ENCODE results near the gene CCDC51. TPM values are rescaled to one million over a fixed set of nuclear protein-coding genes. Genes with fewer than 3 reads are reported as not detected.
A peak's percentile ranks its signal among the peaks of the same experiment; 100 is the strongest.

Gene CCDC51
- total and polyA plus RNA-seq, 2 donors (not counting 1 experiment from before 2014, with no cell fraction given): 5.0 to 5.9 TPM

GRCh38 chr3:48406443-48407431 is 33.2 kb downstream of the CCDC51 start:
- Mint-ChIP-seq H3K9me3 (ENCODE audit: insufficient read depth) (no peaks in the 10 kb centered on the region), H3K27me3 (no peaks in the 10 kb centered on the region), H3K4me3 (no peak overlapping the region), H3K27ac (no peak overlapping the region), H3K4me1 (no peaks in the 10 kb centered on the region)
- H3K9me3 ChIP-seq (ENCODE audit: control extremely low read depth in 1 of 3, control insufficient read depth in 2 of 3, insufficient read depth in 1 of 3, low read length in 2 of 3): no peaks in the 10 kb centered on the region
- H3K79me2 ChIP-seq (ENCODE audit: control insufficient read depth, insufficient read depth, low read length): no peaks in the 10 kb centered on the region
- no peak overlapping the region for H3K4me2 ChIP-seq (replicated peaks; ENCODE audit: low read depth, low read length, poor library complexity, severe bottlenecking)
- H3K4me3 ChIP-seq (ENCODE audit: control extremely low read depth in 1 of 5, extremely low read depth in 1 of 5, insufficient read depth in 1 of 5, low read depth in 2 of 5, low read length in 4 of 5): no peak overlapping the region
- ChIA-PET CTCF (interaction anchor here (1.1 to 2.0 kb wide), 4 partner anchors 30 to 142 kb away, joined by 3 to 11 read pairs (median 5); no protein-coding TSS in a partner anchor), POLR2A (no interaction called here)
- no peak for TF ChIP-seq CTCF (IDR thresholded peaks at IDR 0.05)
- no peak for TF ChIP-seq EZH2 (IDR thresholded peaks at IDR 0.05; ENCODE audit: borderline replicate concordance, insufficient read depth, low read depth, low read length, poor library complexity, severe bottlenecking)
- 85% methylated on average over 14 of the region's 18 CpGs for WGBS (ENCODE audit: insufficient coverage)
- no peak overlapping the region for H3K27ac ChIP-seq (ENCODE audit: low read length in 2 of 2)
- no peaks in the 10 kb centered on the region for H3K27me3 ChIP-seq (replicated peaks in 1 of 4; ENCODE audit: control extremely low read depth in 1 of 4, control insufficient read depth in 3 of 4, insufficient read depth in 4 of 4, low read length in 3 of 4)
- no peak for ATAC-seq (ENCODE audit: low read depth)
- H2AFZ ChIP-seq (ENCODE audit: insufficient read depth, low read depth, low read length, poor library complexity, severe bottlenecking): no peak overlapping the region
- peak; percentile 2 for DNase-seq
- no peak overlapping the region for H3K9ac ChIP-seq (ENCODE audit: low read length)
- H3K4me1 ChIP-seq (ENCODE audit: control insufficient read depth in 2 of 2, insufficient read depth in 2 of 2, low read length in 2 of 2): no peaks in the 10 kb centered on the region
- no peaks in the 10 kb centered on the region for H3K36me3 ChIP-seq (replicated peaks in 1 of 2; ENCODE audit: control extremely low read depth in 1 of 2, control insufficient read depth in 1 of 2, extremely low read depth in 1 of 2, insufficient read depth in 2 of 2, low read length in 1 of 2)
- intact Hi-C loops (cut with micrococcal nuclease): no loop called here
- no peaks in the 10 kb centered on the region for H4K20me1 ChIP-seq (ENCODE audit: control insufficient read depth, insufficient read depth, low read length, poor library complexity, severe bottlenecking)

- no peak overlapping the region for H3K27ac Mint-ChIP-seq
- CTCF ChIA-PET: interaction anchor here (2.0 to 8.0 kb wide), 2 partner anchors 29 to 30 kb away, joined by 11 to 330 read pairs; partner anchors contain the start of genes CCDC51, PLXNB1 and TMA7
- H3K27ac ChIP-seq (ENCODE audit: low read length in 2 of 2): no peak overlapping the region
Observed at GRCh38 chr3:48405971-48406370, 33.9 kb downstream of the CCDC51 start.

More at GRCh38 chr3:48405971-48406370, 33.9 kb downstream of the CCDC51 start:
- H3K9me3 Mint-ChIP-seq (ENCODE audit: insufficient read depth): no peaks in the 10 kb centered on the region
- no peak overlapping the region for H3K4me2 ChIP-seq (replicated peaks; ENCODE audit: low read depth, low read length, poor library complexity, severe bottlenecking)
- H3K4me3 ChIP-seq (ENCODE audit: control extremely low read depth in 1 of 5, extremely low read depth in 1 of 5, insufficient read depth in 1 of 5, low read depth in 2 of 5, low read length in 4 of 5): no peak overlapping the region
- H3K27me3 Mint-ChIP-seq: no peaks in the 10 kb centered on the region
- no peaks in the 10 kb centered on the region for H3K4me1 ChIP-seq (ENCODE audit: control insufficient read depth in 2 of 2, insufficient read depth in 2 of 2, low read length in 2 of 2)
- no peaks in the 10 kb centered on the region for H3K36me3 ChIP-seq (replicated peaks in 1 of 2; ENCODE audit: control extremely low read depth in 1 of 2, control insufficient read depth in 1 of 2, extremely low read depth in 1 of 2, insufficient read depth in 2 of 2, low read length in 1 of 2)
- no peak overlapping the region for H3K9ac ChIP-seq (ENCODE audit: low read length)
- TF ChIP-seq CTCF (IDR thresholded peaks at IDR 0.05) (no peak), EZH2 (IDR thresholded peaks at IDR 0.05; ENCODE audit: borderline replicate concordance, insufficient read depth, low read depth, low read length, poor library complexity, severe bottlenecking) (no peak)
- H4K20me1 ChIP-seq (ENCODE audit: control insufficient read depth, insufficient read depth, low read length, poor library complexity, severe bottlenecking): no peaks in the 10 kb centered on the region
- POLR2A ChIA-PET: no interaction called here
- no peaks in the 10 kb centered on the region for H3K4me1 Mint-ChIP-seq
- ATAC-seq (ENCODE audit: low read depth) (no peak), DNase-seq (peak; percentile 3)
- intact Hi-C loops (cut with micrococcal nuclease): no loop called here
- H3K9me3 ChIP-seq (ENCODE audit: control extremely low read depth in 1 of 3, control insufficient read depth in 2 of 3, insufficient read depth in 1 of 3, low read length in 2 of 3): no peaks in the 10 kb centered on the region
- H3K27me3 ChIP-seq (replicated peaks in 1 of 4; ENCODE audit: control extremely low read depth in 1 of 4, control insufficient read depth in 3 of 4, insufficient read depth in 4 of 4, low read length in 3 of 4): no peaks in the 10 kb centered on the region
- H3K79me2 ChIP-seq (ENCODE audit: control insufficient read depth, insufficient read depth, low read length): no peaks in the 10 kb centered on the region
- WGBS (ENCODE audit: insufficient coverage): no CpG with 5 or more reads among the region's 1 CpG
- no peak overlapping the region for H3K4me3 Mint-ChIP-seq
- no peak overlapping the region for H2AFZ ChIP-seq (ENCODE audit: insufficient read depth, low read depth, low read length, poor library complexity, severe bottlenecking)

All from B cell (primary cell).